Small intestine (tissue), 7 donors: ENCODE measurements around the gene DOCK6. TPM values are rescaled to one million over a fixed set of nuclear protein-coding genes. Genes with fewer than 3 reads are reported as not detected.

Experiments
- DNase-seq, 2 donors: peaks; one replicate each; pipeline versions ENCODE4 v3.0.0 to v3.0.0-alpha.2; 2013
- FAIRE-seq: peaks from 2 replicates; lab custom pipeline; 2012; peaks lifted over from hg19 to GRCh38; lab: Jason Lieb, UNC
- H3K27ac ChIP-seq, 3 donors: one replicate each; pipeline ENCODE4 v1.5.1; 2013; ENCODE audit warnings: low read length in 2 of 3, mild to moderate bottlenecking in 2 of 3, control low read depth in 1 of 3, inconsistent platforms in 1 of 3, low read depth in 1 of 3, moderate library complexity in 1 of 3
- H3K27me3 ChIP-seq, 3 donors: one replicate each; pipeline ENCODE4 v1.6.1; 2013; ENCODE audit warnings: low read length in 3 of 3, inconsistent platforms in 1 of 3; ENCODE audit not compliant: control insufficient read depth in 3 of 3, insufficient read depth in 3 of 3
- H3K36me3 ChIP-seq, 3 donors: one replicate each; pipeline ENCODE4 v1.6.1; 2013; ENCODE audit warnings: low read length in 3 of 3, inconsistent platforms in 1 of 3, low read depth in 1 of 3, mild to moderate bottlenecking in 1 of 3, moderate library complexity in 1 of 3; ENCODE audit not compliant: control insufficient read depth in 3 of 3, insufficient read depth in 2 of 3
- H3K4me1 ChIP-seq, 3 donors: one replicate each; pipeline ENCODE4 v1.6.1; 2013; ENCODE audit warnings: low read length in 2 of 3, inconsistent platforms in 1 of 3, low read depth in 1 of 3, mild to moderate bottlenecking in 1 of 3, moderate library complexity in 1 of 3; ENCODE audit not compliant: control insufficient read depth in 3 of 3, insufficient read depth in 2 of 3
- H3K4me3 ChIP-seq, 3 donors: one replicate each; pipeline ENCODE4 v1.5.1; 2013; ENCODE audit warnings: low read length in 3 of 3, control low read depth in 1 of 3, inconsistent platforms in 1 of 3, low read depth in 1 of 3, mild to moderate bottlenecking in 1 of 3, moderate library complexity in 1 of 3
- H3K9me3 ChIP-seq, 2 donors: one replicate each; pipeline ENCODE4 v1.6.1; 2013; ENCODE audit warnings: low read depth in 1 of 2, low read length in 1 of 2; ENCODE audit not compliant: control insufficient read depth in 2 of 2, insufficient read depth in 1 of 2
- WGBS, 3 donors: extraction: QIAGEN DNeasy Blood & Tissue Kit; methylation state at CpG; one replicate each; pipeline ENCODE4 v1.1.7; 2013; 5-methylcytosine and 5-hydroxymethylcytosine counted together
- polyA plus RNA-seq, 4 donors: library from polyadenylated mRNA; stranded (reverse) in 3 of 4; unstranded in 1 of 4; fragments of 200-250 nt in 3 of 4; fragments of 120-200 nt in 1 of 4; gene quantifications; one replicate each; pipeline versions ENCODE4 v1.2.1 to v1.2.3, GENCODE V29; 2013
- donor health status: healthy with polysubstance abuse.
- donor health status: control.
- donor health status: control.
- donor health status: Bipolar disorder and iron deficiency.
- donor health status: healthy.

Gene DOCK6
- polyA plus RNA-seq, 4 donors = 44.4 to 68.0 (median 51.0) TPM

- FAIRE-seq = no peak
- 87 to 97% (median 92%) methylated on average over 4 of the region's 4 CpGs for WGBS, 3 donors
- peaks cover 4 to 86% (median 6%) of the 10 kb centered on the region in 3 donors for H3K36me3 ChIP-seq
- H3K27me3 ChIP-seq = no peaks in the 10 kb centered on the region
- no peak overlapping the region for H3K27ac ChIP-seq
- no peak for DNase-seq
- no peaks in the 10 kb centered on the region for H3K9me3 ChIP-seq
- H3K4me3 ChIP-seq = no peak overlapping the region
- H3K4me1 ChIP-seq = no peaks in the 10 kb centered on the region
Measured at GRCh38 chr19:11232555-11232954, 29.8 kb downstream of the DOCK6 start.

GRCh38 chr19:11230621-11231386 is 31.5 kb downstream of the DOCK6 start:
- peaks cover 0 to 3% of the 10 kb centered on the region in 2 donors for H3K9me3 ChIP-seq
- H3K4me3 ChIP-seq = no peak overlapping the region
- FAIRE-seq (no peak), DNase-seq (no peak)
- no peaks in the 10 kb centered on the region for H3K27me3 ChIP-seq
- WGBS, 3 donors = 88 to 95% (median 94%) methylated on average over 5 to 7 of the region's 7 CpGs
- no peaks in the 10 kb centered on the region for H3K4me1 ChIP-seq
- H3K36me3 ChIP-seq = peaks cover 6 to 85% (median 6%) of the 10 kb centered on the region in 3 donors
- no peak overlapping the region for H3K27ac ChIP-seq

GRCh38 chr19:11227195-11227886 is 35.0 kb downstream of the DOCK6 start:
- H3K9me3 ChIP-seq = peaks cover 0 to 12% of the 10 kb centered on the region in 2 donors
- H3K36me3 ChIP-seq = peaks cover 5 to 81% (median 12%) of the 10 kb centered on the region in 3 donors
- no peaks in the 10 kb centered on the region for H3K4me1 ChIP-seq
- FAIRE-seq (no peak), DNase-seq (no peak)
- H3K27ac ChIP-seq = no peak overlapping the region
- H3K4me3 ChIP-seq = no peak overlapping the region
- 89 to 94% (median 91%) methylated on average over 14 of the region's 14 CpGs for WGBS, 3 donors
- H3K27me3 ChIP-seq = no peaks in the 10 kb centered on the region

- Histone ChIP-seq H3K27ac (no peak overlapping the region), H3K9me3 (peaks cover 0 to 18% of the 10 kb centered on the region in 2 donors), H3K36me3 (peaks cover 0 to 82% (median 17%) of the 10 kb centered on the region in 3 donors), H3K4me1 (no peaks in the 10 kb centered on the region), H3K27me3 (no peaks in the 10 kb centered on the region), H3K4me3 (no peak overlapping the region)
- no peak for FAIRE-seq
- DNase-seq = no peak
- 83 to 94% (median 88%) methylated on average over 1 of the region's 1 CpG for WGBS, 3 donors
Measured at GRCh38 chr19:11226716-11227166, 35.6 kb downstream of the DOCK6 start.

- FAIRE-seq (no peak), DNase-seq (no peak)
- H3K27me3 ChIP-seq = no peaks in the 10 kb centered on the region
- WGBS, 3 donors = 98 to 100% (median 98%) methylated on average over 3 of the region's 3 CpGs
- H3K4me3 ChIP-seq = no peak overlapping the region
- peaks cover 0 to 21% of the 10 kb centered on the region in 2 donors for H3K9me3 ChIP-seq
- no peak overlapping the region for H3K27ac ChIP-seq
- H3K36me3 ChIP-seq = peaks cover 0 to 77% (median 21%) of the 10 kb centered on the region in 3 donors
- no peaks in the 10 kb centered on the region for H3K4me1 ChIP-seq
Measured at GRCh38 chr19:11225815-11226214, 36.5 kb downstream of the DOCK6 start.

- Histone ChIP-seq H3K27me3 (no peaks in the 10 kb centered on the region), H3K27ac (no peak overlapping the region), H3K4me1 (no peaks in the 10 kb centered on the region), H3K4me3 (no peak overlapping the region), H3K36me3 (peaks cover 0 to 71% (median 21%) of the 10 kb centered on the region in 3 donors), H3K9me3 (peaks cover 0 to 22% of the 10 kb centered on the region in 2 donors)
- no peak for DNase-seq
- FAIRE-seq = no peak
- 90 to 97% (median 94%) methylated on average over 5 of the region's 5 CpGs for WGBS, 3 donors
Measured at GRCh38 chr19:11225172-11225571, 37.2 kb downstream of the DOCK6 start.

- H3K36me3 ChIP-seq = peaks cover 0 to 71% (median 20%) of the 10 kb centered on the region in 3 donors
- DNase-seq (no peak), FAIRE-seq (no peak)
- H3K27ac ChIP-seq = no peak overlapping the region
- H3K9me3 ChIP-seq = peaks cover 0 to 22% of the 10 kb centered on the region in 2 donors
- H3K4me1 ChIP-seq = no peaks in the 10 kb centered on the region
- 90 to 96% (median 94%) methylated on average over 7 of the region's 7 CpGs for WGBS, 3 donors
- H3K27me3 ChIP-seq = no peaks in the 10 kb centered on the region
- no peak overlapping the region for H3K4me3 ChIP-seq
Measured at GRCh38 chr19:11224429-11224828, 37.9 kb downstream of the DOCK6 start.

- H3K27ac ChIP-seq = no peak overlapping the region
- no peaks in the 10 kb centered on the region for H3K4me1 ChIP-seq
- no peak for DNase-seq
- H3K27me3 ChIP-seq = no peaks in the 10 kb centered on the region
- peaks cover 0 to 22% of the 10 kb centered on the region in 2 donors for H3K9me3 ChIP-seq
- H3K36me3 ChIP-seq = peaks cover 0 to 66% (median 18%) of the 10 kb centered on the region in 3 donors
- no peak overlapping the region for H3K4me3 ChIP-seq
- FAIRE-seq = no peak
- WGBS, 3 donors = 87 to 91% (median 91%) methylated on average over 3 of the region's 3 CpGs
Measured at GRCh38 chr19:11223200-11223599, 39.1 kb downstream of the DOCK6 start.
